Activated naive CD4-positive, alpha-beta T cell treated with anti-CD3 and anti-CD28 coated beads, Interleukin-2, amount 10 ng/mL, durations not matched to agents 5 hours and 36 hours (primary cell): ENCODE results near the gene GORAB. TPM values are rescaled to one million over a fixed set of nuclear protein-coding genes. Genes with fewer than 3 reads are reported as not detected.

ENCODE experiments used
- total RNA-seq, 2 experiments: library from RNA; stranded (reverse); gene quantifications; one replicate each; pipeline ENCODE4 v1.2.3, GENCODE V29; 2021

GORAB gene, protein sequence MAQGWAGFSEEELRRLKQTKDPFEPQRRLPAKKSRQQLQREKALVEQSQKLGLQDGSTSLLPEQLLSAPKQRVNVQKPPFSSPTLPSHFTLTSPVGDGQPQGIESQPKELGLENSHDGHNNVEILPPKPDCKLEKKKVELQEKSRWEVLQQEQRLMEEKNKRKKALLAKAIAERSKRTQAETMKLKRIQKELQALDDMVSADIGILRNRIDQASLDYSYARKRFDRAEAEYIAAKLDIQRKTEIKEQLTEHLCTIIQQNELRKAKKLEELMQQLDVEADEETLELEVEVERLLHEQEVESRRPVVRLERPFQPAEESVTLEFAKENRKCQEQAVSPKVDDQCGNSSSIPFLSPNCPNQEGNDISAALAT
- 10 to 100 TPM; 11.9 to 14.7 TPM for total RNA-seq

DNA sequence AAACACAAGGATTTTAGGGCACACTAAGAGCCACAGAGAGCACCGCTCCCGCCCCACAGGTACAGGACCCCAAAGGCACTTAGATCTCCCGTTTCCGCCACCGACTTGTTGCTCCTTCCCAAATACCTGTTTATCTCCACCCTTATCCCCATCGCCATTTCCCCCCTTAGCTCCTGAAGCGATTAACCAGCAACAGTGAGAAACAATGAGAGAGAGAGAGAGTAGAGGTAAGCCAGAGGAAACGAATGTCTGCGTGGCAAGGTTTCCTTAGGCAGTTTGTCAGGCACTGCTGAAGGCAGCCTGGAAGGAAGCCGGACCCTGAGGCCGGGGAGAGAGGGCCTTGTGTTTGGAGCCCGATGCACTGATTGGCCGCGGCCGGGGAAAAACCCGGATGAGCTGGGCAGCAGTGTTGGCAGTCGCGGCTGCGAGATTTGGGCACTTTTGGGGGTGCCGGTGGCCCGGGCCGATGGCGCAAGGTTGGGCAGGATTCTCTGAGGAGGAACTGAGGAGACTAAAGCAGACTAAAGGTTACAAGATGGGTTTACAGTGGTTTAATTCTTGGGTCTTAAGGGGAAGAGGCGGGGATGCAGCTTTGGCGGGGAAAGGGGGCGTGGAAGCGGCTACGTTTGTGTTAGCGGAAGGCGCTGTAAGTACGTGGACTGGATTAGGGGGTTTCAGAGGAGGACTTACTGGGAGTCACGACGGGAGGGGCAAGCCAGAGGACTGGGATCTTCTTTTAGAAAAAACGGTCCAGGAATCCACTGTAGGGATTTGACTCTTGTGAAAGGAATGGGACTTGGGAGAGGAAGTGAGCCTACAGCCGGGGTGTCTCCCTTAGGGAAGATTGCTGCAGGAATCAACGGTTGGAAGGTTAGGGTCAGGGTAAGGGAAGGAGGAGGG lies at the start of gene GORAB:
Gene GORAB (plus strand): TSS at position 409 of the 900 bp plus-strand sequence. CDS start 58 bp downstream, at position 467.

Other genes starting within 250 kb of the GORAB start
- not detected for gene PRRX1, start 132.0 kb downstream of the GORAB start, total RNA-seq